ENCODE data around the gene PTGR2.
"Not testable (repeated sequence)": the region's sequence is repeated elsewhere in the genome, so short reads cannot be mapped to it uniquely, and the experiment has no call there.

The PTGR2 gene

GRCh38 chr14:73886449-73887317 is 35.1 kb downstream of the PTGR2 start, which contains the start of gene ZNF410:
Gene ZNF410, plus strand, starts transcription at chr14:73886859. Its CDS starts 5,317 bp downstream, at chr14:73892176.
- peak; percentile 67 to 75 for DNase-seq (ENCODE audit: low read depth in 2 of 2)

DNA sequence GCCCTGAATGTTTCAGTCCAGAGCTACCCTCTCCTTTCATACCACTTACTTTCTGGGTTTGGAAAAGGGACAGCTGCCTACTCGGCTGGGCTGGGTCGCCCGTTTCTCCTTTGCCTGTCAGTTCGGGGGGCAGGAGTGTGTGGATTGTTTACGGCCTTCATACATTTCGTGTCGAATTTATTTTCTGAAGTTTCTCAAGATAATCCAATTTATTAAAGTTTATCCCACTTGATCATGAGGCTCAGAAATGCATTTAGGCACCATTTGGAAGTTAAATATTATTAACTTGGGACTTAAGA is 35.6 kb downstream of the PTGR2 start:
- no peak for DNase-seq (ENCODE audit: low read depth in 2 of 2)

GRCh38 chr14:73887694-73888459 is 36.2 kb downstream of the PTGR2 start:
- no peak for DNase-seq (ENCODE audit: low read depth in 2 of 2)

DNA sequence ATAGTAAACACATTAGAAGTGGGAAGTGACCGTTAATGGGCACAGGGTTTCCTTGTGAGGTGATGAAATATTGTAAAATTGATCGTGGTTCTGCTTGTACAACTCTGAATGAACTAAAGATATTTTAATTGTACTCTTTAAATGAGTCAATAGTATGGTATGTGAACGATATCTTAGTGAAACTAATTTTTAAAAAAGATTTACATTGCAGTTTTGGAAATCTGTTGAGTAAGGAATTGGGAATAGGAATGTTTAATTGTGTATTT is 36.8 kb downstream of the PTGR2 start:
- no peak for DNase-seq (ENCODE audit: low read depth in 2 of 2)

DNA sequence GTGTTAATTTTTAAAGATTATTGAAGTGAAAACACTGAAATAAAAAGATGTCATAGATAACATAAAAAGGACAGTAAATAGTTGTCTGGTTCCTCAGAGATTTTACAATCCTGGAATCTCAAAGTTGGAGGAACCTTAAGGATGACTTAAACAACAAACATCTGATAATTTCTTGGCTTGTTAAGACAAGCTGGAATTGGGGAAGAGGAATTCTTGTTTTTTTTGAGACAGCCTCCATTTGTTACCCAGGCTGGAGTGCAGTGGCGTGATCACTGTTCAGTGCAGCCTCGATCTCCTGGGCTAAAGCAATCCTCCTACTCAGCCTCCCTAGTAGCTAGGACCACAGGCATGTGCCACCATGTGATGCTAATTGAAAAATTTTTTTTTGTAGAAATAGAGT is 37.3 kb downstream of the PTGR2 start:
- no peak for DNase-seq (ENCODE audit: low read depth in 2 of 2)

DNA sequence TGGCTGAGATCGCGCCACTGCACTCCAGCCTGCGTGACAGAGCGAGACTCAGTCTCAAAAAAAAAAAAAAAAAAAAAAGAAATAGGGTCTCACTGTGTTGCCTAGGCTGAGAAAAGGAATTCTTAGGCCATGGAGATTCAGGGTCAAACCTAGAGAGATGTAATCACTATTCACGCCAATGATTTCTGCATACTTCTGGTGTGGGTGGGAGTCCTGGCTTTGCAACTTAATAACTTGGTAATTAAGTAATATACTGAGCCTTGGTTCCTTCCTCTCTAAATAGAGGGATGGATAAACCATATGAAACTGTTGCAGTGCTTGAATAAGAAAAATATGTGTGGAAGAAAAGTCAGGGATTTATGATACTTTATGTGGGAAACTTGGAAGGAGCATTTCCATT is 37.7 kb downstream of the PTGR2 start:
- no peak for DNase-seq (ENCODE audit: low read depth in 2 of 2)

DNA sequence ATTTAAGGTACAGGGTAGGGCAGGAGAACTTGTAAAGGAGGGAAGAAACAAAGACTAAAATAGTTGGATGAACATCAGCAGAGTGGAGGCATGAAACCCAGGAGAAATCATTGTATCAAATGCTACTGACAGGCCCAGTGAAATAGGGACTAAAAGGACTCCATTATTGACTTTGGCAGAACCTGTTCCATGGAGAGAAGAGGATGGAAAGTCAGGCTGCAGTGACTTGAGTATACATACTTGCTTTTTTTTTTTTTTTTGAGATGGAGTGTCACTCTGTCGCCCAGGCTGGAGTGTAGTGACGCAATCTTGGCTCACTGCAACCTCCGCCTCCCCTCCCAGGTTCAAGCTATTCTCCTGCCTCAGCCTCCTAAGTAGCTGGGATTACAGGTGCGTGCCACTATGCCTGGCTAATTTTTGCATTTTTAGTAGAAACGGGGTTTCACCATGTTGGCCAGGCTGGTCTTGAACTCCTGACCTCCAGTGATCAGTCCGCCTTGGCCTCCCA is 42.6 kb downstream of the PTGR2 start:
- DNase-seq (ENCODE audit: low read depth in 2 of 2): not testable (repeated sequence)

- DNase-seq (ENCODE audit: low read depth in 2 of 2): no peak
These were observed 44.3 kb downstream of the PTGR2 start for GRCh38 chr14:73895939-73896338.

- no peak for DNase-seq (ENCODE audit: low read depth in 2 of 2)
These were observed 44.9 kb downstream of the PTGR2 start for GRCh38 chr14:73896521-73896920.

DNA sequence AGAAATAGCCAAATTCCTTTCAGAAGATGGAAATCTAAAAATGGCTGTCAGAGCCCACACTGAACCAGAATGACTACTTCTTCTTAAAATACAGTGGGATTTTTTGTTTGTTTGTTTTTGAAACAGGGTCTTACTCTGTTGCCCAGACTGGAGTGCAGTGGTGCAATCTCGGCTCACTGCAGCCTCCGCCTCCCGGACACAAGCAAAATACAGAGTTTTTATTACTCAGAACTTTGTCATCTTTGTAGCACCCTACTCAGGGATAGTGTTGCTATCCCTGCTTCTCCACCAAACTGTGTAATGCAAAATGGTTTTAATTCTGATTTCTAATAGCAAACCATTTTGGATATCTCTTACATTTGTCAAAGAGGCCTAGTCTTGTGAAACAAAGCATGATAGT is 51.4 kb downstream of the PTGR2 start:
- no peak for DNase-seq (ENCODE audit: low read depth in 2 of 2)

- DNase-seq (ENCODE audit: low read depth in 2 of 2): no peak
These were observed 58.0 kb downstream of the PTGR2 start for GRCh38 chr14:73909681-73910080.

- no peak for DNase-seq (ENCODE audit: low read depth in 2 of 2)
These were observed 61.6 kb downstream of the PTGR2 start for GRCh38 chr14:73913256-73913655.

GRCh38 chr14:73916324-73916723 is 64.7 kb downstream of the PTGR2 start:
- no peak for DNase-seq (ENCODE audit: low read depth in 2 of 2)

- DNase-seq (ENCODE audit: low read depth in 2 of 2): not testable (repeated sequence)
These were observed 67.8 kb downstream of the PTGR2 start for GRCh38 chr14:73919457-73919856.

DNA sequence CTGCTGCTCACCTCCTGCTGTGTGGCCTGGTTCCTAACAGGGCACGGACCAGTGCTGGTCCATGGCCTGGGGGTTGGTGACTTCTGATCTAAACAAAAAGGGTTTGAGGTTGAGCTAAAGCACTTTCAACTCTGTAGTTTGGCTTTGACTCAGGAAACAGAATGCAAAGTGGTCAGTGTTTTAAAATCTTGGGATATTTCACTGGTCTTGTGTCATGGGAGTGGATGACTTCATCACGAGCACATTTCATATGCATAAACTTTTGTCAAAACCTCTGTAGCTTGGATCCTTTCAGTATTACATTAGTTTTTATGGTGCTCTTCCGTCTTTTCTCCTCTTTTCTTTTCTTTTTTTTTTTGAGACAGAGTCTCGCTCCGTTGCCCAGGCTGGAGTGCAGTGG is 72.7 kb downstream of the PTGR2 start:
- no peak for DNase-seq (ENCODE audit: low read depth in 2 of 2)
